Mucosa of stomach (tissue), 1 donor: ENCODE data around the gene PECR.
"Not testable (repeated sequence)": the region's sequence is repeated elsewhere in the genome, so short reads cannot be mapped to it uniquely, and the experiment has no call there.

Experiments
- H3K27me3 ChIP-seq: one replicate; pipeline ENCODE4 v1.7.0; 2013; ENCODE audit warnings: mild to moderate bottlenecking, low read length; ENCODE audit not compliant: control insufficient read depth, insufficient read depth
- H3K36me3 ChIP-seq: one replicate; pipeline ENCODE4 v1.7.0; 2013; ENCODE audit warnings: low read length; ENCODE audit not compliant: control insufficient read depth, insufficient read depth
- H3K4me1 ChIP-seq: one replicate; pipeline ENCODE4 v1.7.0; 2013; ENCODE audit warnings: mild to moderate bottlenecking, low read length; ENCODE audit not compliant: control insufficient read depth, insufficient read depth
- H3K4me3 ChIP-seq: one replicate; pipeline ENCODE4 v1.7.0; 2013; ENCODE audit warnings: low read length
- H3K9ac ChIP-seq: one replicate; pipeline ENCODE4 v1.7.0; 2013; ENCODE audit warnings: mild to moderate bottlenecking, low read length, moderate library complexity
- H3K9me3 ChIP-seq: one replicate; pipeline ENCODE4 v1.7.0; 2013; ENCODE audit warnings: mild to moderate bottlenecking, low read length, moderate library complexity; ENCODE audit not compliant: control insufficient read depth
- donor health status: Pancreatic carcinoma.

Gene PECR

GRCh38 chr2:216098421-216099334 is 17.1 kb upstream of the PECR start:
- no peak overlapping the region for H3K9ac ChIP-seq
- no peaks in the 10 kb centered on the region for H3K4me1 ChIP-seq
- no peak overlapping the region for H3K4me3 ChIP-seq
- no peaks in the 10 kb centered on the region for H3K9me3 ChIP-seq
- H3K36me3 ChIP-seq: no peaks in the 10 kb centered on the region
- H3K27me3 ChIP-seq: no peaks in the 10 kb centered on the region

- Histone ChIP-seq H3K9ac (no peak overlapping the region), H3K36me3 (no peaks in the 10 kb centered on the region), H3K4me1 (no peaks in the 10 kb centered on the region), H3K4me3 (no peak overlapping the region), H3K27me3 (no peaks in the 10 kb centered on the region), H3K9me3 (no peaks in the 10 kb centered on the region)
Measured at GRCh38 chr2:216094701-216095100, 13.1 kb upstream of the PECR start.

GRCh38 chr2:216092646-216093045 is 11.0 kb upstream of the PECR start:
- no peaks in the 10 kb centered on the region for H3K27me3 ChIP-seq
- H3K9me3 ChIP-seq: no peaks in the 10 kb centered on the region
- no peaks in the 10 kb centered on the region for H3K36me3 ChIP-seq
- H3K9ac ChIP-seq: no peak overlapping the region
- H3K4me3 ChIP-seq: no peak overlapping the region
- no peaks in the 10 kb centered on the region for H3K4me1 ChIP-seq

- Histone ChIP-seq H3K36me3 (no peaks in the 10 kb centered on the region), H3K27me3 (no peaks in the 10 kb centered on the region), H3K4me3 (no peak overlapping the region), H3K9ac (no peak overlapping the region), H3K4me1 (no peaks in the 10 kb centered on the region), H3K9me3 (no peaks in the 10 kb centered on the region)
Measured at GRCh38 chr2:216090369-216090786, 8.8 kb upstream of the PECR start.

- H3K4me3 ChIP-seq: no peak overlapping the region
- H3K27me3 ChIP-seq: peaks cover 6% of the 10 kb centered on the region
- no peaks in the 10 kb centered on the region for H3K9me3 ChIP-seq
- H3K9ac ChIP-seq: no peak overlapping the region
- peaks cover 4% of the 10 kb centered on the region for H3K4me1 ChIP-seq
- no peaks in the 10 kb centered on the region for H3K36me3 ChIP-seq
Measured at GRCh38 chr2:216086207-216086893, 4.7 kb upstream of the PECR start.

- no peaks in the 10 kb centered on the region for H3K36me3 ChIP-seq
- H3K27me3 ChIP-seq: peaks cover 6% of the 10 kb centered on the region
- H3K4me1 ChIP-seq: peaks cover 4% of the 10 kb centered on the region
- no peak overlapping the region for H3K4me3 ChIP-seq
- no peaks in the 10 kb centered on the region for H3K9me3 ChIP-seq
- no peak overlapping the region for H3K9ac ChIP-seq
Measured at GRCh38 chr2:216084547-216084946, 2.9 kb upstream of the PECR start.

GRCh38 chr2:216083464-216084281 is 2.1 kb upstream of the PECR start:
- Histone ChIP-seq H3K9me3 (no peaks in the 10 kb centered on the region), H3K4me3 (no peak overlapping the region), H3K27me3 (peaks cover 6% of the 10 kb centered on the region), H3K4me1 (peaks cover 4% of the 10 kb centered on the region), H3K36me3 (no peaks in the 10 kb centered on the region), H3K9ac (no peak overlapping the region)

- Histone ChIP-seq H3K36me3 (no peaks in the 10 kb centered on the region), H3K9ac (no peak overlapping the region), H3K27me3 (peaks cover 6% of the 10 kb centered on the region), H3K4me1 (peaks cover 4% of the 10 kb centered on the region), H3K4me3 (no peak overlapping the region), H3K9me3 (no peaks in the 10 kb centered on the region)
Measured at GRCh38 chr2:216082805-216083204, 1.2 kb upstream of the PECR start.

GRCh38 chr2:216082117-216082711 is 605 bp upstream of the PECR start:
- Histone ChIP-seq H3K27me3 (peaks cover 6% of the 10 kb centered on the region), H3K9ac (peak overlapping the region; percentile 63), H3K36me3 (no peaks in the 10 kb centered on the region), H3K4me1 (peaks cover 4% of the 10 kb centered on the region), H3K9me3 (no peaks in the 10 kb centered on the region), H3K4me3 (peak overlapping the region; percentile 67)

- H3K4me3 ChIP-seq: peak overlapping the region; percentile 67
- peaks cover 6% of the 10 kb centered on the region for H3K27me3 ChIP-seq
- H3K9me3 ChIP-seq: no peaks in the 10 kb centered on the region
- H3K36me3 ChIP-seq: no peaks in the 10 kb centered on the region
- peak overlapping the region; percentile 63 for H3K9ac ChIP-seq
- H3K4me1 ChIP-seq: peaks cover 4% of the 10 kb centered on the region
Measured at GRCh38 chr2:216081012-216081411, 597 bp downstream of the PECR start.

- H3K27me3 ChIP-seq, H3K9me3 ChIP-seq, H3K9ac ChIP-seq, H3K36me3 ChIP-seq, H3K4me1 ChIP-seq, H3K4me3 ChIP-seq: not testable (repeated sequence)
Measured at GRCh38 chr2:216080048-216080447, 1.6 kb downstream of the PECR start.
